ENCODE data around the gene MBOAT1.

The MBOAT1 gene

DNA sequence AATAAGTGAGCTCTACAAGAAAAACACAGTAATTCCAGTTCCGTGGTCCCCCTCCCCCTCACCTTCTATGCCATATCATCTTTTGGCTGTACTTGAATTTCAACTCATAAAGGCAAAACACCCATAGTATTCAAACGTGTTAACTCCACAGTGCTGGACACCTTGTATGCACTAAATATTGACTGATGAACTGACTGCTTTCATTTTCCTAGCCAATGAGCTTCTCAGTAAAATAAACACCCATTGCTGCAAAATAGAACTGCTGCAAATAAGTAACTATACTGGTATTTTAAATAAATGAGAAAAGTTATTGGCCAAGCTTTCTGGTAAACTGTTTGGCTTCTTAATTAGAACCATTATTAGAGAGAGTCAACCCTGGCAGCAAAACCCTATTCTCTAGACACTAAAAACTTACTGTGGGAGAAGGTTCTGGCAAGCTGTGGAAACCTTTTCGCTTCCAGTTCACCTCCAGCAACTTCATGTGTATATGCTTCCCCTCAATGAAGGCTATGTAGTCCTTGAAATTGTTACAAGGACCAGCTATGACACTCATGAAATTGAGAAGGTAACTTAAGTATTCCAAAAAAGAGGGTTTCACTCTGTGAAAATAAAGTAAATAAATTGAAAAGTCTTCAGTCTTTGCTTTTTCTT, 86.0 kb downstream of the MBOAT1 start:
- no peak overlapping the region for H3K4me3 ChIP-seq (ENCODE audit: low read depth, low read length)
- no peak for TF ChIP-seq CTCF (IDR thresholded peaks at IDR 0.05; ENCODE audit: low read depth, low read length, missing control alignments)
- in situ Hi-C loops (cut with HindIII; ENCODE audit: low sequenced_read_pairs): no loop called here
- DNase-seq (ENCODE audit: low read depth): no peak

- no peak for TF ChIP-seq CTCF (IDR thresholded peaks at IDR 0.05; ENCODE audit: low read depth, low read length, missing control alignments)
- H3K4me3 ChIP-seq (ENCODE audit: low read depth, low read length): no peak overlapping the region
- in situ Hi-C loops (cut with HindIII; ENCODE audit: low sequenced_read_pairs): no loop called here
- DNase-seq (ENCODE audit: low read depth): no peak
Observed at GRCh38 chr6:20124545-20124944, 87.7 kb downstream of the MBOAT1 start.

GRCh38 chr6:20119485-20119884, 92.8 kb downstream of the MBOAT1 start:
- no peak for TF ChIP-seq CTCF (IDR thresholded peaks at IDR 0.05; ENCODE audit: low read depth, low read length, missing control alignments)
- in situ Hi-C loops (cut with HindIII; ENCODE audit: low sequenced_read_pairs): no loop called here
- no peak overlapping the region for H3K4me3 ChIP-seq (ENCODE audit: low read depth, low read length)
- no peak for DNase-seq (ENCODE audit: low read depth)

DNA sequence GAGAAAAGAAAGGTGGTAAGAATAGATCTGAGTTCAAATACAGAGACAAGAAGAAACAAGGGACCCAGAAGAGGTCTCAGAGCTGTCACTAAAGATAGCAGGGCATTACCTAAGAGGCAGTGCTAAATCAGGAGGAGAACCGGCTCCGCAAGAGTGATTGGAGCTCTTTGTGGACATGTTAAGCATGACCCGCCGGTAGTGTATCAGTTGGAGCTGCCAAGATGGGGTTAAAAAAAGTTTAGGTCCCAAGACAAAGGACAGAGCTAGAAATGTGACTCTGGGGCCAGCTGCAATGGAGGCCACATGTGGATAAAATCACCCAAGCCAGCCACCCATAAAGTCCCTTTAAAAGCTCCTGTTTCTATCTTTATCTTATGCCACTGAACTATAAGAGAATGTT, 93.4 kb downstream of the MBOAT1 start:
- in situ Hi-C loops (cut with HindIII; ENCODE audit: low sequenced_read_pairs): no loop called here
- DNase-seq (ENCODE audit: low read depth): no peak
- no peak overlapping the region for H3K4me3 ChIP-seq (ENCODE audit: low read depth, low read length)
- TF ChIP-seq CTCF (IDR thresholded peaks at IDR 0.05; ENCODE audit: low read depth, low read length, missing control alignments): no peak

- no peak overlapping the region for H3K4me3 ChIP-seq (ENCODE audit: low read depth, low read length)
- DNase-seq (ENCODE audit: low read depth): no peak
- in situ Hi-C loops (cut with HindIII; ENCODE audit: low sequenced_read_pairs): no loop called here
- no peak for TF ChIP-seq CTCF (IDR thresholded peaks at IDR 0.05; ENCODE audit: low read depth, low read length, missing control alignments)
Observed at GRCh38 chr6:20117474-20117873, 94.8 kb downstream of the MBOAT1 start.

GRCh38 chr6:20116792-20117191, 95.5 kb downstream of the MBOAT1 start:
- H3K4me3 ChIP-seq (ENCODE audit: low read depth, low read length): no peak overlapping the region
- DNase-seq (ENCODE audit: low read depth): no peak
- in situ Hi-C loops (cut with HindIII; ENCODE audit: low sequenced_read_pairs): no loop called here
- no peak for TF ChIP-seq CTCF (IDR thresholded peaks at IDR 0.05; ENCODE audit: low read depth, low read length, missing control alignments)
